ENCODE results near the gene ZSCAN21. TPM values are rescaled to one million over a fixed set of nuclear protein-coding genes. Genes with fewer than 3 reads are reported as not detected.

ZSCAN21 gene
- total RNA-seq, 1 experiment from 2014 or later, result 24.3 TPM

- H3K4me1 Mint-ChIP-seq, result peaks cover 0 to 5% of the 10 kb centered on the region in 2 experiments; a peak in 1 of 4 replicates
- H2BK12ac ChIP-seq (ENCODE audit: insufficient read length, low read depth, low read length), result no peak overlapping the region
- H3K4me1 ChIP-seq (ENCODE audit: insufficient read depth, low read length), result no peaks in the 10 kb centered on the region
- no peak overlapping the region for H3K9ac ChIP-seq (ENCODE audit: extremely low read depth, insufficient read length, low read length)
- no peaks in the 10 kb centered on the region for H3K27me3 Mint-ChIP-seq (ENCODE audit: low read depth)
- no peak overlapping the region for H3K14ac ChIP-seq (ENCODE audit: insufficient read depth, low read length)
- no peaks in the 10 kb centered on the region for H3K27me3 ChIP-seq (ENCODE audit: insufficient read depth, low read length)
- no peak overlapping the region for H4K8ac ChIP-seq (replicated peaks; ENCODE audit: insufficient read length, low read depth, low read length)
- no peak overlapping the region for H4K5ac ChIP-seq (ENCODE audit: insufficient read length, low read depth, low read length)
- peaks cover 4% of the 10 kb centered on the region; the same call in 1 of the 2 replicates for H3K79me2 ChIP-seq (ENCODE audit: insufficient read depth, low read length)
- DNase-seq, result no peak
- no peak for TF ChIP-seq CTCF (conservative IDR thresholded peaks at IDR 0.05)
- H4K20me1 ChIP-seq (ENCODE audit: control insufficient read depth, insufficient read depth, insufficient read length), result no peaks in the 10 kb centered on the region
- no peak overlapping the region for H2BK20ac ChIP-seq (ENCODE audit: low read depth, low read length, poor library complexity, severe bottlenecking)
- no peak overlapping the region for H3K4me2 ChIP-seq (ENCODE audit: insufficient read depth, insufficient read length, low read length)
- peaks cover 34 to 59% (median 49%) of the 10 kb centered on the region in 3 experiments; a peak in 6 of 7 replicates for H3K36me3 Mint-ChIP-seq (ENCODE audit: insufficient read depth in 1 of 3, low read depth in 3 of 3)
- H2AK5ac ChIP-seq (ENCODE audit: insufficient read length, low read length), result no peak overlapping the region
- no peaks in the 10 kb centered on the region for H3K9me3 ChIP-seq (ENCODE audit: control insufficient read depth, low read depth, low read length)
- H3K23me2 ChIP-seq (ENCODE audit: insufficient read length, low read depth, low read length, poor library complexity, severe bottlenecking), result no peaks in the 10 kb centered on the region
- H2BK5ac ChIP-seq (ENCODE audit: insufficient read length, low read length), result no peak overlapping the region
- no peaks in the 10 kb centered on the region for H3K9me3 Mint-ChIP-seq
- H2BK15ac ChIP-seq (ENCODE audit: low read depth, low read length), result no peak overlapping the region
- H3K27ac ChIP-seq (ENCODE audit: insufficient read length, low read depth, low read length), result no peak overlapping the region
- H3K27ac Mint-ChIP-seq, result no peak overlapping the region
- no peak overlapping the region for H3K56ac ChIP-seq (ENCODE audit: insufficient read length, low read depth, low read length)
- H3K23ac ChIP-seq (ENCODE audit: insufficient read length, low read depth, low read length), result no peak overlapping the region
- no CpG with 5 or more reads among the region's 12 CpGs for WGBS (ENCODE audit: extremely low coverage, insufficient read length, low lambda C conversion rate)
- H2BK120ac ChIP-seq (ENCODE audit: low read depth, low read length, poor library complexity, severe bottlenecking), result no peak overlapping the region
- H3K79me1 ChIP-seq (ENCODE audit: insufficient read depth, low read depth, low read length, poor library complexity, severe bottlenecking), result peaks cover 7% of the 10 kb centered on the region
- H3K4ac ChIP-seq (ENCODE audit: low read depth, low read length), result no peak overlapping the region
- H3T11ph ChIP-seq (ENCODE audit: low read length), result no peak overlapping the region
- H3K4me3 Mint-ChIP-seq, result no peak overlapping the region
- H4K91ac ChIP-seq (ENCODE audit: insufficient read length, low read depth, low read length), result no peak overlapping the region
- no peak overlapping the region for H3K18ac ChIP-seq (ENCODE audit: insufficient read length, low read depth, low read length)
- no peak overlapping the region for H2AFZ ChIP-seq (ENCODE audit: low read length)
Measured at GRCh38 chr7:100023526-100023925, 26.0 kb upstream of the ZSCAN21 start.
